Germinal center (tissue), 1 donor: ENCODE results near the gene NAT16.
"Not testable (repeated sequence)": the region's sequence is repeated elsewhere in the genome, so short reads cannot be mapped to it uniquely, and the experiment has no call there.

Experiments
- DNase-seq: peaks from one replicate; pipeline ENCODE4 v3.0.0; 2012; ENCODE audit warnings: mixed read lengths, low spot score

Gene NAT16

GRCh38 chr7:101125989-101126650, 54.0 kb downstream of the NAT16 start:
- peak; percentile 18 for DNase-seq

DNA sequence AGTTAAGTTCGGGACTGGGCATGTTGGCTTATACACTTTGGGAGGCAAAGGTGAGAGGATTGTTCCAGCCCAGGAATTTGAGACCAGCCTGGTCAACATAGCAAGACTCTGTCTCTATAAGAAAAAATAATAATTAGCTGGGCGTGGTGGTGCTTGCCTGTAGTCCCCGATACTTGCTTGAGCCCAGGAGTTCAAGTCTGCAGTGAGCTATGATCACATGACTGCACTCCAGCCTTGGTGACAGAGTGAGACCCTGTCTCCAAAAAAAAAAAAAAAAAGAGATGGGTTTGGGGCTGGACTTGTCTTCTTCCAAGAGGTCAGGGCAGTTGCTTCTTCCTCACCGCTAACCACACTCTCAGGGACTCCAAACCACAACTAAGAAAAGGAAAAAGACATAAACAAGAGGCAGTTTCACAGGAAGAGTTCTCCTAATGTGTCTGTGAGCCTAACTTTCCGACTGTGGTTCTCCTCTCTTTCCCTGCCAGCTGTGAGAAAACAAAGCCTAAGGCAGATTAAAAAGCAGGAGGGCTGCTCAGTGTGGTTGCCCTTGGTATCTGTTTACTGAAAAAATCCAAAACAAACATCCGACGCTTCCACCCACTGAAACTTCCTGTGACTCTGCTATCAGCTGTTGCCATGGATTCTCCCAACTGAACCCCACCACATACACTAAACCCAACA, 55.6 kb downstream of the NAT16 start:
- DNase-seq, result no peak

- no peak for DNase-seq
These were observed 56.4 kb downstream of the NAT16 start for GRCh38 chr7:101123703-101124068.

DNA sequence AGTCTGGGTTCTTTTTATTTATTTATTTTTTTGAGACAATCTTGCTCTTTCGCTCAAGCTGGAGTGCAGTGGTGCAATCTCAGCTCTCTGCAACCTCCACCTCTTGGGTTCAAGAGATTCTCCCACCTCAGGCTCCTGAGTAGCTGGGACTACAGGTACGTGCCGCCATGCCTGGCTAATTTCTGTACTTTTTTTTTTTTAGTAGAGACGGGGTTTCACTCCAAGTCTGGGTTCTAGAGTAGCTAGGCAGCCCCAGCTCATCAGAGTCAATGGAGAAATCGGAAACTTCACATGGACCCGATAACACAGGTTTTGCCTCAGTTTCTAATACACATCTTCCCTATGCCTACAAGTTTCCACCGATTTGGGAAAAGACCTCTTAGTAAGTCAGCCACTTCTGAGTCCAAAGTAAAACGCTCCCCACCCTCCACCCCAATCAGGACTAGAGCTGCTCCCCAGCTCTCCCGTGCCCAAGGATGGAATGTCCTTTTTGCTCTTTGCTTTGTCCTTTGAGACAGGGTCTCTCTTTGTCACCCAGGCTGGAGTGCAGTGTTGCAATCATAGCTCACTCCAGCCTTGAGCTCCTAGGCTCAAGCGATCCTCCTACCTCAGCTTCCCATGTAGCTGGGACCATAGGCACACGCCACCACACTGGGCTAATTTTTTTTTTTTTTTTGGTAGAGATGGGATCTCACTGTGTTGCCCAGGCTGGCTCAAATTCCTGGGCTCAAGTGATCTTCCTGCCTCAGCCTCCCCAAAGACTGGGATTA, 57.0 kb downstream of the NAT16 start:
- no peak for DNase-seq

GRCh38 chr7:101121991-101122932, 57.8 kb downstream of the NAT16 start:
- no peak for DNase-seq

GRCh38 chr7:101121631-101121990, 58.5 kb downstream of the NAT16 start:
- not testable (repeated sequence) for DNase-seq
